GM18508 (cell line): ENCODE results near the gene CAPRIN2.

Source experiments
- ATAC-seq: cut with Tn5 transposase; IDR thresholded peaks from one replicate; pipeline ENCODE4 v1.9.1; 2021; ENCODE audit warnings: moderate number of reproducible peaks; ENCODE audit not compliant: insufficient read depth, unreplicated experiment

Gene CAPRIN2

DNA sequence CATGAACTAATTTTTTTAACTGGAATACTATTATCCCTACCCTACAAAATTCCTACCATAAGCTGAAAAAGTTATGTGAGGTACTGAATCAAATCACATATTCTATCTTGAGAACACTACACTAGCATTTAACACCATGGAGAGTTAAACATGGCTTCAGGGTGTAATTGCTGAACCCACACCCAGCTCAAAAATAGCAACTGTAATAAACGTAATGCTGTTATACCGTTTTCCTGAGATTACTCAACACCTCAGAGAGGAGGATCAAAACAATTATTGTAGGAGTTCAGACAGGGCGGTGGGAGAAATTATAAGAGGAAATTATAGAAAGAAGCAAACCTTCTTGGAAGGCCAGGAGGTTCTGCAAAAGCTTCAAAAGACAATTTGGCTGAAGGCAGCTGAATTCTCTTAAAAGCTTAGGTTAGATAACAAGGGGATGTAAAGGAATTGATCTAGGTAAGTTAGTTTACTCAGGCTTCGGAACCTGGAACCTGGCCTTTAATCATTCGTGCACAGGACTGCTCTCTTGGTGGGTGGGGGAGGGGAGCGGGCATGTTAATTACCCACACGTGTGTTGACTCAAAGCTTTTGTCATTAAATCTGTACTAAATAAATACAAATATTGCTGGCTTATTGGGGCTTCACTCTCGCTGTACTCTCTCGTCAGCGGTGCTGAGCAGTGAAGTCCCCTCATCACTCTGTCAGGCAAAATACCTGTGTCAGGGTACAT lies 47.0 kb downstream of the CAPRIN2 start:
- no peak for ATAC-seq

DNA sequence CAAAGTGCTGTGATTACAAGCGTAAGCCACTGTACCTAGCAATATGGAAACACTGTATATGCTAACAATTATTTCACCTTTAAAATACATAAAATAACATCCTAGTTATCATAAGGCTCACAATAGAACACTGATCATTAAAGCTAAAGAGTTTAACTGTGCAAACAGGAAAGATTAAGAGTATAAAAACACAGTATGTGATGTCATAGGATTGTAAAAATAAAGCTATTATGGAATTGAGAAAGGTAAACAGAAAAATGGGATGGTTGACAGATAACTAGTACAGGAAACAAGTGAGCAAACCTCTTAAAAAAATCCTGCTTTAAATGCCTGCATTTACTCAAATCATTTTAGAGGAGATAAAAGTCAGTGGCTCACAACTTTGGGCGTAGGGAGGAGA lies 48.3 kb downstream of the CAPRIN2 start:
- no peak for ATAC-seq

DNA sequence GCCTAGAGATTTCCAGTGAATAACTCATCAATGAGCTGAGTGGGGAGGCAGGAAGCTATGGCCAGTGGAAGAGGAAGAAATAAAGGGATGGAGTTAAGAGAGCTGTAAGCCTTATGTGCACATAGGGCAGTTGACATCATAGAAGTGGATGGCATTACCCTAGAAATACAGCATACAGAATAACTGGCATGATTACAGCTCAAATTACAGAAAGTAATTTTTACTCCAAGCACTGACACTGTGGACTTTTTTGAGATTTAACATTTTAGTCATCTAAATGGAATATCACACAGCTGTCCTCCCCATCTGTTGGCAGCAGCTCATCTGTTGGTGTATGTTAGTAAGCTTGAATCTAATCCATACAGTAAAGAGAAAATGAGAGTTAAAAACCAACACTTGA lies 53.7 kb downstream of the CAPRIN2 start:
- no peak for ATAC-seq

DNA sequence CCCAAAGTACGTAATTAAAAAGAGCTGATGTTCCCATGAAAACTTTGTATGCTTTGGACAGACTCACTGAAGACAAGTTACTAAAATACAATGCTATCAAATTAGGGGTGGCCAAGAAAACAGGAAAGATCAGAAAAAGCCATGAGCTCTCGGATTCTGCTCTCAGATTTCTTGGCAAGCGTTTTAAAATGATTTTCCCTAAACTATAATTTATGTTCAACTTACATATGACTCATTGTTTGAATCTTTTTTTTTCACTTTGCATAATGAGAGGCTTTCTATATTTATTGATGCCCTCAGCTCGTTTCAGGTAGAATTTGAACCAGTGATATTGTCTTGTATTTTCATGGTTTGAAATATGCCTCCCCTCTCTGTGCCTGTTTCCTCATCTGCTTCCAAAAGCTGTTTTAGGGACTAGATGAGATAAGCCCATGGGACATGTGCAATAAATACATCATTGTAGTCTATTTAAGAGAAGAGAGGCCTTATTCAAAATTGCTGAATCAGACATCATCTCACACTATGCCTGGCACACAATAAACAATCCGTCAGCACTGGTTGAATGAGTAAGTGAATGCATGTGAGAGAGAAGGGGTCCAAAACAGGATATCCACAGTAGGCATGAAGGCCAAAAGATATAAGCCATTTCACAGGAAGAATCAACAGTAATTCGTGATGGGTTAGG lies 54.4 kb downstream of the CAPRIN2 start:
- no peak for ATAC-seq

DNA sequence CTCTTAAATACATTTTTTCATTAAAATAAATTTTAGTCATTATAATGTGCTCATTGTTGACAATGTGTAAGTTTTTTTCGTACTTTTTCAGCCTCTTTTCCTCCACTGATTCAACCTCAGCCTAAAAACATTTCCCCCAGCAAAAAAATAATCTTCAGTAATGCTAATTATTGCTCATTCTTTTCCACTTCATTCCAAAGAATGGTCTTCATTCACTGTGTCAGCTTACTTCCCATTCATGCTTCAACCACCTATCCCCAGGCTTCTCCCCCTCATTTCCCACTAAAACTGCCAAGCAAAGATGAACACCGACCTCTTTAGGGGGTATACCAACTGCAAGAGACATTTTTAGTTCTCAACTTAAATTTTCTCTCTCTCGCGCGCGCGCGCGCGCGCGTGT lies 56.4 kb downstream of the CAPRIN2 start:
- ATAC-seq, result no peak

DNA sequence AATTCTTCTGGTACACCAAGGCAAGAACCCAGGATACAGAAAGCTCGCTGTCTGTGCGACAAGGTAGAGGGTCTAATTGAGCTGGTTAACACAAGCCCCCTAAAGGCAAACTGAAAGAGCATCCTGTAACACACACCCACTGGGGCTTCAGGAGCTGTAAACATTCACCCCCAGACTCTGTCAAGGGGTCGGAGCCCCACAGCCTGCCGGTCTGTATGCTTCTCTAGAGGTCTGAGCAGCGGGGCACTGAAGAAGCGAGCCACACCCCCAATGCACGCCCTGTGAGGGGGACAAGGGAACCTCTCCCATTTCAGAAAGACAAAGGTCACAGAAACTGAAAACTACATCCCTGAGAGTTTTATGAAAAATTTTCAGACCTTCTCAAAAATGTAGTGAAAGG lies 57.8 kb downstream of the CAPRIN2 start:
- no peak for ATAC-seq

DNA sequence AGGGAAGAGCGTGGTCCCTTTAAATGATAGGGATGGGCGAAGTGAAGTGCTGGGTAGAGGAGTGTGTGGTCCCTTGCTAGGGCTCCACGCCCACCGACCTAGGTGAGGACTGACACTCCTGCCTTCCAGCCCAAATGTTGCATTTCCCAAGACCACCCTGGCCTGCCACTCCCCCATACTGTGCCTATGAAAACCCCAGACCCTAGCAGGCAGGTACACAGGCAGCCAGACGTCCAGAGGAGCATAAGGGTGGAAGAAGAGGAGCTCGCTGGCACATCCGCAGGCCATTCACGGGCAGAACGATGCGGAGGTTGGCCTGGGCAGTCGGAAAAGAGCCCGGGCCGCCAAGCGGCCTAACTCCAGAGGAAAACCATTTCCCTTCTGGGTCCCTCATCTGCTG lies 58.3 kb downstream of the CAPRIN2 start:
- no peak for ATAC-seq

DNA sequence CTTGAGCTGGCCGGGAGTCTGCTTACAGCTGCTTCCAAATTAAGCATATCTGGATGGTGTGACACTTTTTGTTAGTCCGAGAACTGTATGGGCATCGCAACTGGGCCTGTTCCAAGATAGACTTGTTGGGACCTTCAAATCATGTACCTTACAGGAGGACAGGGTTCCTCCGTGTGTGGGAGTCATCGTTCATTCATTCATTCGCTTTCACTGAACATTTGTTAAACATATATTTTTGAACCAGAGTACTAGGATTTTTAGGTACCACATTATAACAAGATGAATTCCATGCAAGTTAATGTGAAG lies 58.7 kb downstream of the CAPRIN2 start:
- ATAC-seq, result peak; percentile 15

DNA sequence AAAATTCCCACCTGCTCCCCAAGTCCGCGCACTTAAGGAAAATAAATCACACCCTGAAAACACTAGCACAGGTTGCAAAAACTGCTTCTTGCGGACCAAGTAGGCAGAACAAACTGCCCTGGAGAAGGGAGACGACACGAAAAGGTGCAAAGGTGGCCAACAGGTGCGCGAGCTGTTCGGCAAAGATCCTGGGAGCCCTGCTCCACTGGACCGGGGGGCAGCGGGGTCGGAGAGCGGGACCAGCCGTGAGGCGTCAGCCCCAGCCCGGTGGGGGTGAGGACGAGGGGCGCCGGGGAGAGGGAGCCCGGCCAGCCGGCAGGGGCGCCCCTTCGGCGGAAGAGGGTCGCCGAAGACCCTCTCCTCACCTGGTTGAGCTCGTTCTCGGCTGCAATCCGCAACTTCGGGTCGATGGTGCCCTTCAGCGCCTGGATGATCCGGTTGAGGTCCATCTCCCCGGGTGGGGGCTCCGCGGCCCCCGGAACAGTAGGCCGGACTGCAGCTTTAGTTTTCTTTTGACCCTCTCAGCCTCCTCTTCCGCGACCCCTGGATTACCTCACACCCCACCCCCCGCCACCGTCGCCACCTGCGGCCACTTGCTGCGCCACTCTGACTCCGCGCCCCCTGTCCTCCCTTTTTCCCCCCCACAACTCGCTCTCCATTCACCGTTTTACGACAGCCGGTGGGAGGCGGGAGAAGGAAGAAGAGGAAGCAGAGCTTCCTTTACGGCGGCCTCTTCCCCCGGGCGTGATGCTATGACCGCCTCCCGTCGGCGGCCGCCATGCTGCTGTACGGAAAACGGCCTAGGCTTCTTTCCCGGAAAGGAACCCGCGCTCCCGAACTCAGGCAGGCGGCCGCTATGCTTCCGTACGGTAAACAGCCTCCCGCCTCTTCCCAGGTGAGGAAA lies 59.3 kb downstream of the CAPRIN2 start, which contains the start of gene IPO8:
Gene IPO8 (minus strand): TSS at position 671 of the 904 bp plus-strand sequence. CDS start 222 bp downstream, at position 449.
- ATAC-seq, result peak; percentile 44

DNA sequence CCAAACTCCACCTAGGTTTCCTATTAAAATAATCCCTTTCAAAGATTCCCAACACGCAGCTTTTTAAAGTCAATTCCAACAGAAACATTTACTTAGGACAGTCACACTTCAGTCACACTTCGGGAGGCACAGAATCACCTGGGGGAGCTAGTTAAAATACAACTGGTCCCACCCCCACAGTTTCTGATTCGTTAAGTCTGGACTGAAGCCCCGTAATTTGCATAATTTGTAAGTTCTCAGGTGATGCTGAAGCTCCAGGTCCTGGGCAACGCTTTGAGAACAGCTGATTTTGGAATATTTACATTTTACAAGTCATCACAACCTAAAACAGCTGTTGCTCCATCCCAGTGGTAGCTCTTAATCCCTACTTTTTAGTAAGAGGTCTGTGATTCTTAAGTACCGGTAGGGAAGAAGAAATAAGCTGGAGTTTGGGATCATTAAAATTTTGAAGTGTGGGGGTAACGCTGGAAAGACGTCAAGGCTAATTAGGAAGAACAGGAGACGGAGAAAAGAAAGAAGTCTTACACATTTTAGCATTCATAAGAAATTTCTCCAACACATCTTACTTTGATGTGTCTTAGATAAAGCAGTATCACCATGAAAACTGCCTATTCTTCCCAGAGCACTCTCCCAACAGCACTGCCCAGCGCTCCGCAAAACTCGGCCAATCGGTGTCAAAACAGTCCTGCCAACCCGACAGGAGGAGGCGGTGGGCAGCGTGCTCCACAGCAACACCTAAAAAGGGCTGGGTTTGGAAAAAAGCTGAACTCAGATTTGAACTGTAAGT lies 60.1 kb downstream of the CAPRIN2 start:
- no peak for ATAC-seq

DNA sequence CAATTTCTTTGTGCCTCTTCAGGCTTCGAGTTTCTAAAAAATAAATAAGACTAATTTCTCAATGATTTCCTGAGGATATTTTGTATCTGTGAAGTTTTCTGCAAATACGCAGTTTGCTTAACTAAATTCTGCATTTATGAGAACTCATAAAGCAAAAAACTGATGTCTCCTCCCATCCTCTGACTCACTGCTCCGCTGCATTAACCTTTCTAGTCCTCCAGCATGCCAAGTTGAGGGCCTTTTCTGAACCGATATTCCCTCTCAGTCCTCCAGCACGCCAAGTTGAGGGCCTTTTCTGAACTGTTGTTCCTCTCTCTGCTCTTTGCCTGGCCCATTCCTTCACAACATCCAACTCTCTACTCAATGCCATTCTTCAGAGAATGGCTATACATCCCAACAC lies 62.3 kb downstream of the CAPRIN2 start:
- no peak for ATAC-seq

DNA sequence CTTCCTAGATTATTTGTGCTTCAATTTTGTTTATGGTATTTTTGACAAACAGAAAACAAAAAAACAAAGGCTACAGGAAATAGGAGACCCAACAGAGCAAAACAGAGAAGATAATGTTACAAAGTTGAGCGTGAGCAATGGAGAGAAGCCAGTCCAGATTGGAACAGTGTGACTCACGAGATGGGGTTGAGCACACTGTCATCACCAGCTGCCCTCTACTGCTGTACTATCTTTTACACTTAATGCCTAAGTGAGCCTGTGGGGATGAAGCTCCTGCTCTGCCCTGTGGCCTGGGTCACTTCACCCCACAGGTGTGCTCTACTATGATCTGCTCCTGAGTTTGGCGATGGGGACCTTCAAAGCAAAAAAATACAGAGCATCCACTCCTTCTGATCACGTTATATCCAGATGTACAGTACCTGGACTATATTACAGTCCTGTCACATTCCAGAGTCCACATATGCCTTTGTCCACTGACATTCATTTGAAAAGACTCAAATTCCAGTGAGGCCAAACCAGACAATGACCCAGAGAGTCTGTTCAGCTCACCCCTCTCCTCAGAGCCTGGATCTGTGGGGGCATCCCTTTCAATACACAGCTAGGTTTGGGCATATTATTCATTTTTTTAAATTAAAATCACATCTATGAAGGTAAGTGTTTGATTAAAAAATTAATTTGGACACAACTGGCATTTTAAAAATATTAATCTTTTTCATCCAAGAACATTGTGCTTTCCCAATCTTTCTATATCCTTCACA lies 63.5 kb downstream of the CAPRIN2 start:
- ATAC-seq, result no peak

DNA sequence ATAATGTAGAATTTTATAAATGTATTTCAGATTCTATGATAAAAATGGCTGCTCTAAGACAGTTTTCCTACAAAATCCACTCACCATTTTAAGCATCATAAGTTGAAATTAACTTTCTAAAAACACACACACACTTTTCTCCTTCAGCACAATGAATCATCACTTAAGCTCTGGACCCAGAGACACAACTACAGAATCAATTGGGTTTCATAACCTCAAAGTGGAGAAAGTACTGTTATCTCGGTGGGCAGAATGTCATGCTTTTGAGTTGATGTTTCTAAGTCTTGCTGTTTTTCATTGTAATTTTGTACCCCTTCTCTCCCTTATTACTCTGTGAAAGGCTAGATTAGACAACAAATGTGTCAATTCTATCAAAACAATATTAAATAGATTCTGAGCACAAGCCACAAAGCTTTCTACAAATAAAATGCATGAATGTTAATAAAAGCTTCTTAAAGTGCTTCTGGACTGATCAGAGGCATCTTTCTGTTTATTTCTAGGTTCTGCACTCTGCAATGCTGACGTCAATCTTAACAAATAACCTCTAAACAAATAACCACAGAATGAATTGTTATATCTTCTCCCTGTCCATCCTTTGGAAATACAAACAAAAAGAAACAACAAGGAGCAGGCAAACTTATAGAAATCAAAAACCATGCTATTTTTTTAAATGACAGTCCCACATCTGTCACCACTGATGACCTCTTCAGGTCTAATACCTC lies 67.3 kb downstream of the CAPRIN2 start:
- no peak for ATAC-seq

DNA sequence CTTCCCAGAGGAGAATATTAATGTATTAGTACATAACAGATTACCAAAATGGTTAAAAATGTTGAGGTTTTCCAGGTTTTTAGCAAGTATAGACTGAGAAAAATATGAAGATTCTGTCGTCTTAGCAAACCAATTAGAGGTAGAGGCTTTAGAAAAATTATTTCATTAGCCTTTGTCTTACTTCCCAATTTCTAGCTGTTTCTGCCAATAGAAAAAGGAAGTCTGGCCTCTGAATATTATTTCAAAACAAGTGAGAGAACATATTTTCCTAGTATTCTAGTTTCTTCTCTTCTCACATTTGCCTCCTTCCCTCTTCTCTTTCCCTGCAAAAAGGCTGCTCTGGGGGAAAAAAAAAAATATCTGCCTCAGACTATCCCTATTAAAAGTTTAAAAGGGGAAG lies 75.5 kb downstream of the CAPRIN2 start:
- ATAC-seq, result no peak

DNA sequence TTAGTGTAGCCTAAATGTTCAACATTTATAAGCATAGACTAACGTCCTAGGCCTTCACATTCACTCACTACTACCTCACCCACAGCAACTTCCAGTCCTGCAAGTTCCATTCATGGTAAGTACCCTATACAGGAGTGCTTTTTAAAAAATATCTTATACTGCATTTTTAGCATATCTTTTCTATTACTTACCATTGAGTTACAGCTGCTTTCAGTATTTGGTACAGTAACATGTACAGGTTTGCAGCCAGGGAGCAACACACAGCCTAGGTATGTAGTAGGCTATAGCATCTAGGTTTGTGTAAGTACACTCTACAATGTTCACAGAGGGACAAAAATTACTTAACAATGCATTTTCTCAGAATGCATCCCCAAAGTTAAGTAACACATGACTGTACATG lies 76.5 kb downstream of the CAPRIN2 start:
- no peak for ATAC-seq

DNA sequence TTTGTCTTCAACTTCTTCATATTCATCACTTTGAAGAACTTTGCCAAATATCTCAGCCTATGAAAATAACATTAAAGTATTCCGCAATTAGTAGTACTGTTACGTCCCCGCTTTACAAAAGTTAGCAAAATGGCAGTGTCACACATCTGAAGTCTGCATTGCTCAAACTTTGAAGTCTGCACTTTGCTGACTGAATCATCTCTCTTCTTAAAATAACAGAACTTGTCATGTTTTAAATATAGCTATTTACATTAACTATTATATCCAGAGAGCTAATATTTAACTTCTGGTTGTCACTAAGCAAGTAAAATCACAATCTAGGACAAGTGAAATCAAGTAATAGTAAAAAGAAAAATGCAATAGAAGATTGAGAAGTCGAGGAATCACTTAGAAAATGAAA lies 93.5 kb downstream of the CAPRIN2 start:
- no peak for ATAC-seq
